SK-N-SH treated with all-trans-retinoic acid at 6 μM for 48 hours (cell line): ENCODE data around the gene RUFY3.

Experiments
- ATAC-seq: fragments of 200-7000 bp; cut with Tn5 transposase; 3 replicates; pipeline ENCODE4 v1.9.1; 2020; ENCODE audit warnings: mild to moderate bottlenecking, moderate library complexity
- ARNTL ChIP-seq: fragments of 450-650 bp; formaldehyde crosslinking; IDR thresholded peaks from 2 replicates; pipeline ENCODE4 v1.5.0; 2020; ENCODE audit warnings: low read depth, mild to moderate bottlenecking, moderate library complexity, borderline replicate concordance
- BACH2 ChIP-seq: fragments of 250-450 bp; sonication (Bioruptor Pico); IDR thresholded peaks from 2 replicates; pipeline ENCODE4 v1.9.0; 2021; ENCODE audit warnings: mild to moderate bottlenecking, borderline replicate concordance
- CREB5 ChIP-seq: fragments of 250-450 bp; sonication (Bioruptor Pico); IDR thresholded peaks from 2 replicates; pipeline ENCODE4 v1.5.1; 2020; ENCODE audit warnings: low read depth, mild to moderate bottlenecking, moderate library complexity
- CSDC2 ChIP-seq: fragments of 250-450 bp; sonication (Bioruptor Pico); IDR thresholded peaks from 2 replicates; pipeline ENCODE4 v1.5.0; 2020; ENCODE audit warnings: mild to moderate bottlenecking, moderate library complexity
- CSRNP3 ChIP-seq: fragments of 250-450 bp; sonication (Bioruptor Pico); IDR thresholded peaks from 2 replicates; pipeline ENCODE4 v1.5.1; 2021; ENCODE audit warnings: mild to moderate bottlenecking, moderate library complexity
- ESRRG ChIP-seq: fragments of 250-450 bp; sonication (Bioruptor Pico); IDR thresholded peaks from 2 replicates; pipeline ENCODE4 v1.6.1; 2021; ENCODE audit warnings: mild to moderate bottlenecking
- GLIS3 ChIP-seq: fragments of 250-450 bp; sonication (Bioruptor Pico); IDR thresholded peaks from 2 replicates; pipeline ENCODE4 v1.5.0; 2020; ENCODE audit warnings: mild to moderate bottlenecking, moderate library complexity
- OSR1 ChIP-seq: fragments of 250-450 bp; sonication (Bioruptor Pico); IDR thresholded peaks from 2 replicates; pipeline ENCODE4 v1.8.0; 2022; ENCODE audit warnings: moderate library complexity, mild to moderate bottlenecking, inconsistent platforms
- PATZ1 ChIP-seq: fragments of 250-450 bp; sonication (Bioruptor Pico); IDR thresholded peaks from 2 replicates; pipeline ENCODE4 v1.8.0; 2020; ENCODE audit warnings: mild to moderate bottlenecking, moderate library complexity, borderline replicate concordance
- POU6F1 ChIP-seq: fragments of 250-450 bp; sonication (Bioruptor Pico); IDR thresholded peaks from 2 replicates; pipeline ENCODE4 v1.8.0; 2021; ENCODE audit warnings: low read depth, mild to moderate bottlenecking, moderate library complexity, borderline replicate concordance
- PPARA ChIP-seq: fragments of 250-450 bp; sonication (Bioruptor Pico); IDR thresholded peaks from 2 replicates; pipeline ENCODE4 v1.5.0; 2020; ENCODE audit warnings: mild to moderate bottlenecking, borderline replicate concordance
- RARB ChIP-seq: fragments of 250-450 bp; sonication (Bioruptor Pico); IDR thresholded peaks from 2 replicates; pipeline ENCODE4 v1.8.0; 2021; ENCODE audit warnings: mild to moderate bottlenecking, moderate library complexity
- SNAI2 ChIP-seq: fragments of 250-450 bp; sonication (Bioruptor Pico); IDR thresholded peaks from 2 replicates; pipeline ENCODE4 v1.5.0; 2020; ENCODE audit warnings: mild to moderate bottlenecking, moderate library complexity
- TCF4 ChIP-seq: fragments of 250-450 bp; sonication (Bioruptor Pico); IDR thresholded peaks from 2 replicates; pipeline ENCODE4 v1.8.0; 2021; ENCODE audit warnings: mild to moderate bottlenecking, moderate library complexity, borderline replicate concordance
- TOX ChIP-seq: fragments of 250-450 bp; sonication (Bioruptor Pico); IDR thresholded peaks from 2 replicates; pipeline ENCODE4 v1.8.0; 2021; ENCODE audit warnings: mild to moderate bottlenecking, moderate library complexity, borderline replicate concordance
- TSHZ2 ChIP-seq: fragments of 250-450 bp; sonication (Bioruptor Pico); IDR thresholded peaks from 2 replicates; pipeline ENCODE4 v1.5.0; 2020; ENCODE audit warnings: mild to moderate bottlenecking, moderate library complexity
- ZC3H10 ChIP-seq: fragments of 250-450 bp; sonication (Bioruptor Pico); IDR thresholded peaks from 2 replicates; pipeline ENCODE4 v1.5.1; 2021; ENCODE audit warnings: mild to moderate bottlenecking, moderate library complexity
- ZFP3 ChIP-seq: fragments of 250-450 bp; sonication (Bioruptor Pico); IDR thresholded peaks from 2 replicates; pipeline ENCODE4 v1.5.0; 2020; ENCODE audit warnings: mild to moderate bottlenecking, moderate library complexity
- ZFP30 ChIP-seq: fragments of 450-650 bp; formaldehyde crosslinking; IDR thresholded peaks from 2 replicates; pipeline ENCODE4 v1.5.0; 2022; ENCODE audit warnings: mild to moderate bottlenecking, moderate library complexity
- ZNF565 ChIP-seq: fragments of 450-650 bp; formaldehyde crosslinking; conservative IDR thresholded peaks from 2 replicates; pipeline ENCODE4 v1.5.0; 2020; ENCODE audit warnings: low read depth, mild to moderate bottlenecking, moderate library complexity
- ZNF8 ChIP-seq: fragments of 450-650 bp; formaldehyde crosslinking; IDR thresholded peaks from 2 replicates; pipeline ENCODE4 v1.5.0; 2020; ENCODE audit warnings: mild to moderate bottlenecking, moderate library complexity

RUFY3 gene

GRCh38 chr4:70687392-70687791 lies 34.4 kb upstream of the RUFY3 start:
- peak; percentile 2; the same call in 2 of the 3 replicates for ATAC-seq
- TF ChIP-seq GLIS3 (CRISPR knock-in tag) (no peak), TOX (CRISPR knock-in tag) (no peak), POU6F1 (no peak), CSRNP3 (no peak)
- TF ChIP-seq, all 23 proteins: peak for 0

- ATAC-seq, result peak; percentile 98
- no peak for TF ChIP-seq SNAI2 (CRISPR knock-in tag)
- TF ChIP-seq TOX (CRISPR knock-in tag), result no peak
- TF ChIP-seq GLIS3 (CRISPR knock-in tag), result no peak
- no peak for TF ChIP-seq PPARA (CRISPR knock-in tag)
- TF ChIP-seq ZNF565, result no peak
- no peak for TF ChIP-seq ZNF8 (CRISPR knock-in tag)
- no peak for TF ChIP-seq ESRRG
- TF ChIP-seq OSR1 (CRISPR knock-in tag), result no peak
- TF ChIP-seq CREB5, result no peak
These were observed 33.7 kb upstream of the RUFY3 start, which contains the start of gene UTP3 for GRCh38 chr4:70687821-70688794. Gene UTP3, plus strand, starts transcription at chr4:70688532. Its CDS starts 146 bp downstream, at chr4:70688678.

- TF ChIP-seq ZC3H10, result no peak
- no peak for TF ChIP-seq CSRNP3
- TF ChIP-seq TCF4, result no peak
- no peak for TF ChIP-seq ZNF565
- TF ChIP-seq ZFP3, result no peak
- TF ChIP-seq RARB (CRISPR knock-in tag), result no peak
- TF ChIP-seq GLIS3 (CRISPR knock-in tag), result no peak
- TF ChIP-seq ESRRG, result no peak
- TF ChIP-seq ZFP30 (CRISPR knock-in tag), result no peak
- no peak for TF ChIP-seq CSDC2 (CRISPR knock-in tag)
- TF ChIP-seq CREB5, result no peak
- TF ChIP-seq PATZ1, result no peak
- no peak for TF ChIP-seq TSHZ2 (CRISPR knock-in tag)
- no peak for TF ChIP-seq TOX (CRISPR knock-in tag)
- TF ChIP-seq ZNF8 (CRISPR knock-in tag), result no peak
- TF ChIP-seq ARNTL (CRISPR knock-in tag), result no peak
- no peak for TF ChIP-seq BACH2 (CRISPR knock-in tag)
- TF ChIP-seq, all 23 proteins: peak for 0
- ATAC-seq, result peak; percentile 3; the same call in 2 of the 3 replicates
These were observed 33.0 kb upstream of the RUFY3 start for GRCh38 chr4:70688795-70689231.
